Mesenchymal stem cell (in vitro differentiated cells and primary cell): ENCODE measurements around the gene CMKLR1.

Source experiments
- DNase-seq: peaks from one replicate; pipeline ENCODE4 v3.0.0-alpha.2; 2013
- H2AFZ ChIP-seq: one replicate; pipeline ENCODE4 v1.6.1; 2013; ENCODE audit warnings: low read depth, mild to moderate bottlenecking, control low read depth, inconsistent platforms, low read length, moderate library complexity
- H2AK5ac ChIP-seq: 2 replicates; pipeline ENCODE4 v1.6.1; 2013; ENCODE audit warnings: low read length, moderate library complexity, mild to moderate bottlenecking, inconsistent platforms; ENCODE audit not compliant: severe bottlenecking
- H2BK120ac ChIP-seq: one replicate; pipeline ENCODE4 v1.6.1; 2013; ENCODE audit warnings: low read depth, mild to moderate bottlenecking, inconsistent platforms, low read length, moderate library complexity
- H2BK12ac ChIP-seq, 2 experiments: one replicate each; pipeline ENCODE4 v1.6.1; 2013; ENCODE audit warnings: inconsistent platforms in 2 of 2, low read length in 2 of 2, mild to moderate bottlenecking in 2 of 2, moderate library complexity in 2 of 2, control low read depth in 1 of 2
- H2BK15ac ChIP-seq: one replicate; pipeline ENCODE4 v1.6.1; 2013; ENCODE audit warnings: mild to moderate bottlenecking, low read depth, inconsistent platforms; ENCODE audit not compliant: poor library complexity, severe bottlenecking
- H2BK5ac ChIP-seq: 2 replicates; pipeline ENCODE4 v1.6.1; 2013; ENCODE audit warnings: low read depth, mild to moderate bottlenecking, low read length, control low read depth, inconsistent platforms; ENCODE audit not compliant: poor library complexity, severe bottlenecking
- H3K14ac ChIP-seq, 2 experiments: one replicate each; pipeline ENCODE4 v1.6.1; 2013; ENCODE audit warnings: inconsistent platforms in 2 of 2, low read length in 2 of 2, control low read depth in 1 of 2, mild to moderate bottlenecking in 1 of 2, moderate library complexity in 1 of 2
- H3K18ac ChIP-seq, 2 experiments: one replicate each; pipeline ENCODE4 v1.6.1; 2013; ENCODE audit warnings: inconsistent platforms in 2 of 2, low read length in 2 of 2, control low read depth in 1 of 2, low read depth in 1 of 2, mild to moderate bottlenecking in 1 of 2
- H3K23ac ChIP-seq, 2 experiments: one replicate each; pipeline ENCODE4 v1.6.1; 2013; ENCODE audit warnings: inconsistent platforms in 2 of 2, low read length in 2 of 2, mild to moderate bottlenecking in 2 of 2, moderate library complexity in 2 of 2, control low read depth in 1 of 2
- H3K27ac ChIP-seq: 2 replicates; pipeline ENCODE4 v1.5.1; 2013; ENCODE audit warnings: mild to moderate bottlenecking, moderate library complexity, low read length, control low read depth, inconsistent platforms; ENCODE audit not compliant: poor library complexity, severe bottlenecking
- H3K27me3 ChIP-seq, 2 experiments: 2 replicates each; pipeline versions ENCODE4 v1.6.1 to v1.7.0; 2013; ENCODE audit warnings: low read length in 2 of 2, mild to moderate bottlenecking in 2 of 2, moderate library complexity in 2 of 2, control low read depth in 1 of 2, inconsistent platforms in 1 of 2; ENCODE audit not compliant: control insufficient read depth in 1 of 2, insufficient read depth in 1 of 2
- H3K36me3 ChIP-seq, 2 experiments: 2 replicates each; pipeline versions ENCODE4 v1.6.1 to v1.7.0; 2013; ENCODE audit warnings: low read length in 2 of 2, control low read depth in 1 of 2, inconsistent platforms in 1 of 2, low read depth in 1 of 2, mild to moderate bottlenecking in 1 of 2; ENCODE audit not compliant: insufficient read depth in 2 of 2, control insufficient read depth in 1 of 2
- H3K4ac ChIP-seq, 2 experiments: one replicate each; pipeline ENCODE4 v1.6.1; 2013; ENCODE audit warnings: inconsistent platforms in 2 of 2, low read length in 2 of 2, mild to moderate bottlenecking in 2 of 2, moderate library complexity in 2 of 2, control low read depth in 1 of 2, low read depth in 1 of 2
- H3K4me1 ChIP-seq: 2 replicates; pipeline ENCODE4 v1.6.1; 2013; ENCODE audit warnings: low read depth, low read length, control low read depth; ENCODE audit not compliant: control insufficient read depth, insufficient read depth
- H3K4me2 ChIP-seq: 2 replicates; pipeline ENCODE4 v1.6.1; 2013; ENCODE audit warnings: low read length, mild to moderate bottlenecking, inconsistent platforms; ENCODE audit not compliant: poor library complexity, severe bottlenecking
- H3K4me3 ChIP-seq, 2 experiments: 2 replicates each; pipeline versions ENCODE4 v1.5.1 to v1.7.0; 2013; ENCODE audit warnings: low read length in 2 of 2, mild to moderate bottlenecking in 2 of 2, control low read depth in 1 of 2, low read depth in 1 of 2; ENCODE audit not compliant: insufficient read depth in 1 of 2
- H3K79me1 ChIP-seq: replicated peaks from 2 replicates; pipeline ENCODE4 v1.6.1; 2013; ENCODE audit warnings: mild to moderate bottlenecking, control low read depth, low read length, inconsistent platforms; ENCODE audit not compliant: poor library complexity, severe bottlenecking
- H3K9ac ChIP-seq: 2 replicates; pipeline ENCODE4 v1.7.0; 2013; ENCODE audit warnings: mild to moderate bottlenecking, low read length, moderate library complexity
- H3K9me3 ChIP-seq: 2 replicates; pipeline ENCODE4 v1.7.0; 2013; ENCODE audit warnings: mild to moderate bottlenecking, low read length; ENCODE audit not compliant: control insufficient read depth
- H4K8ac ChIP-seq: one replicate; pipeline ENCODE4 v1.6.1; 2013; ENCODE audit warnings: inconsistent platforms, mild to moderate bottlenecking, low read length, moderate library complexity
- H4K91ac ChIP-seq: one replicate; pipeline ENCODE4 v1.6.1; 2013; ENCODE audit warnings: mild to moderate bottlenecking, low read length, inconsistent platforms
- WGBS: methylation state at CpG from one replicate; pipeline ENCODE4 v1.1.7; 2013; ENCODE audit warnings: mixed read lengths; 5-methylcytosine and 5-hydroxymethylcytosine counted together

Gene CMKLR1

GRCh38 chr12:108298761-108299275 lies 40.3 kb downstream of the CMKLR1 start:
- Histone ChIP-seq H3K4ac (no peak overlapping the region), H2BK120ac (no peak overlapping the region), H3K4me3 (no peak overlapping the region), H2BK12ac (no peak overlapping the region), H3K23ac (no peak overlapping the region), H3K79me1 (no peaks in the 10 kb centered on the region), H3K9me3 (no peaks in the 10 kb centered on the region), H2BK15ac (no peak overlapping the region), H2AFZ (no peak overlapping the region), H3K4me1 (peaks cover 15% of the 10 kb centered on the region), H4K8ac (no peak overlapping the region), H3K9ac (no peak overlapping the region), H2BK5ac (no peak overlapping the region), H4K91ac (no peak overlapping the region), H3K18ac (no peak overlapping the region), H2AK5ac (no peak overlapping the region), H3K14ac (no peak overlapping the region), H3K27me3 (peaks cover 0 to 68% of the 10 kb centered on the region in 2 experiments), H3K4me2 (no peak overlapping the region), H3K36me3 (no peaks in the 10 kb centered on the region), H3K27ac (no peak overlapping the region)
- no peak for DNase-seq
- WGBS: 63% methylated on average over 6 of the region's 6 CpGs

- no peak for DNase-seq
- H3K23ac ChIP-seq: no peak overlapping the region
- no peak overlapping the region for H2BK120ac ChIP-seq
- H3K27me3 ChIP-seq: peaks cover 0 to 64% of the 10 kb centered on the region in 2 experiments
- no peak overlapping the region for H3K14ac ChIP-seq
- H3K27ac ChIP-seq: no peak overlapping the region
- no peak overlapping the region for H2AFZ ChIP-seq
- no peak overlapping the region for H3K18ac ChIP-seq
- H3K4me3 ChIP-seq: no peak overlapping the region
- H3K79me1 ChIP-seq: no peaks in the 10 kb centered on the region
- WGBS: 57% methylated on average over 5 of the region's 6 CpGs
- H3K4me2 ChIP-seq: no peak overlapping the region
- peaks cover 13% of the 10 kb centered on the region for H3K4me1 ChIP-seq
- no peak overlapping the region for H2BK15ac ChIP-seq
- no peak overlapping the region for H3K9ac ChIP-seq
- no peaks in the 10 kb centered on the region for H3K9me3 ChIP-seq
- no peak overlapping the region for H4K91ac ChIP-seq
- H3K36me3 ChIP-seq: no peaks in the 10 kb centered on the region
- no peak overlapping the region for H4K8ac ChIP-seq
- H2AK5ac ChIP-seq: no peak overlapping the region
- no peak overlapping the region for H2BK5ac ChIP-seq
- H2BK12ac ChIP-seq: no peak overlapping the region
- no peak overlapping the region for H3K4ac ChIP-seq
Observed at GRCh38 chr12:108297895-108298760, 41.0 kb downstream of the CMKLR1 start.

DNA sequence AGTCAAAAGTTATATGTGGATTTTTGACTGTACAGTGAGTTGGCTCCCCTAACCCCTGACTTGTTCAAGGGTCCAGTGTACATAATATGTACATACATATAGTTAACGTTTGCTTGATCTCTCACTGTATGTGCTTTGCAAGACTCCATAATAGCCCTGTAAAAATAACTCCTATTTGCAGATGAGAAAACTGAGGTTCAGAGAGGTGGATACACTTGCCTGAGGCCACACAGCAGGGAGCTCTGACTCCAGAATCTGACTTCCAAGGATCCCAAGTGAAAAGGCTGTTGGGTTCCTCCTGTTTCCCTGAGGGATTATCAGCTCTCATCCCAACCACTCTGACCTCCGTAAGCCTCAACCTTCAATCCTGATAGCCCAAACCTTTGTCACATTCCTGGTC lies 41.7 kb downstream of the CMKLR1 start:
- no peak overlapping the region for H2BK5ac ChIP-seq

GRCh38 chr12:108296945-108297344 lies 42.2 kb downstream of the CMKLR1 start:
- H4K8ac ChIP-seq: no peak overlapping the region
- H3K4me2 ChIP-seq: no peak overlapping the region
- no peak overlapping the region for H3K4me3 ChIP-seq
- no peak for DNase-seq
- H3K9ac ChIP-seq: no peak overlapping the region
- no peak overlapping the region for H2BK5ac ChIP-seq
- H3K4ac ChIP-seq: no peak overlapping the region
- no peak overlapping the region for H2BK12ac ChIP-seq
- no peak overlapping the region for H2AFZ ChIP-seq
- no peak overlapping the region for H3K27ac ChIP-seq
- H2BK15ac ChIP-seq: no peak overlapping the region
- H3K23ac ChIP-seq: no peak overlapping the region
- peaks cover 0 to 6% of the 10 kb centered on the region in 2 experiments for H3K36me3 ChIP-seq
- H3K14ac ChIP-seq: no peak overlapping the region
- 88% methylated on average over 3 of the region's 3 CpGs for WGBS
- peaks cover 0 to 64% of the 10 kb centered on the region in 2 experiments for H3K27me3 ChIP-seq
- H3K9me3 ChIP-seq: peaks cover 7% of the 10 kb centered on the region
- peaks cover 5% of the 10 kb centered on the region for H3K4me1 ChIP-seq
- H2BK120ac ChIP-seq: no peak overlapping the region
- H3K18ac ChIP-seq: no peak overlapping the region
- no peak overlapping the region for H2AK5ac ChIP-seq
- no peak overlapping the region for H4K91ac ChIP-seq
- H3K79me1 ChIP-seq: no peaks in the 10 kb centered on the region

More for the DNA sequence above, 41.7 kb downstream of the CMKLR1 start:
- H3K27me3 ChIP-seq: peaks cover 0 to 67% of the 10 kb centered on the region in 2 experiments
- no peak overlapping the region for H4K8ac ChIP-seq
- H2AFZ ChIP-seq: no peak overlapping the region
- H3K79me1 ChIP-seq: no peaks in the 10 kb centered on the region
- no peak overlapping the region for H3K18ac ChIP-seq
- no peak overlapping the region for H3K4me3 ChIP-seq
- H3K4me1 ChIP-seq: peaks cover 7% of the 10 kb centered on the region
- no peak overlapping the region for H2BK12ac ChIP-seq
- no peak overlapping the region for H3K9ac ChIP-seq
- H3K23ac ChIP-seq: no peak overlapping the region
- 85% methylated on average over 2 of the region's 2 CpGs for WGBS
- no peak overlapping the region for H4K91ac ChIP-seq
- H3K4ac ChIP-seq: no peak overlapping the region
- H3K4me2 ChIP-seq: no peak overlapping the region
- no peak for DNase-seq
- H3K9me3 ChIP-seq: peaks cover 3% of the 10 kb centered on the region
- H2AK5ac ChIP-seq: no peak overlapping the region
- no peak overlapping the region for H3K14ac ChIP-seq
- H3K27ac ChIP-seq: no peak overlapping the region
- peaks cover 0 to 2% of the 10 kb centered on the region in 2 experiments for H3K36me3 ChIP-seq
- H2BK15ac ChIP-seq: no peak overlapping the region
- H2BK120ac ChIP-seq: no peak overlapping the region
